ENCODE measurements around the gene USP6NL.

The USP6NL gene

DNA sequence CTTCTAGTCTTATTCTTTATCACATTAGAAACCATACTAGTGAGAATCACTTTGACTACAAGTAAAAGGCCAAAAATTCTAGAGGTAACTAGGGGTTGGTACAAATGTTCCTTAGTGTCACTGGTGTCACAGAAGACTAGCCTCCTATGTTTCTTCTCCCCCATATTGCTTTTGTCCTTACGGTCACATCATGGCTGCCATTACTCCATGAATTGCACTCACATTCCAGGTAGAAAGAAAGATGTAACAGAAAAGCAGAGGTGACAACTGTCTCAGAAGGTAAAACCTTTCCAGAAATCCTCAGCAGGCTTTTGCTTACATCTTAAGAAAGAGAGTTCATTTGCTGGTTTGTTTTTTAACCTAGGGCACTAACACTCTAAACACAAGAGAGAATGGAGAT is 42.9 kb downstream of the USP6NL start:
- no peak for DNase-seq (ENCODE audit: low read depth)
- no peak overlapping the region for H3K4me3 ChIP-seq (ENCODE audit: low read length)
- TF ChIP-seq, protein P1, sequence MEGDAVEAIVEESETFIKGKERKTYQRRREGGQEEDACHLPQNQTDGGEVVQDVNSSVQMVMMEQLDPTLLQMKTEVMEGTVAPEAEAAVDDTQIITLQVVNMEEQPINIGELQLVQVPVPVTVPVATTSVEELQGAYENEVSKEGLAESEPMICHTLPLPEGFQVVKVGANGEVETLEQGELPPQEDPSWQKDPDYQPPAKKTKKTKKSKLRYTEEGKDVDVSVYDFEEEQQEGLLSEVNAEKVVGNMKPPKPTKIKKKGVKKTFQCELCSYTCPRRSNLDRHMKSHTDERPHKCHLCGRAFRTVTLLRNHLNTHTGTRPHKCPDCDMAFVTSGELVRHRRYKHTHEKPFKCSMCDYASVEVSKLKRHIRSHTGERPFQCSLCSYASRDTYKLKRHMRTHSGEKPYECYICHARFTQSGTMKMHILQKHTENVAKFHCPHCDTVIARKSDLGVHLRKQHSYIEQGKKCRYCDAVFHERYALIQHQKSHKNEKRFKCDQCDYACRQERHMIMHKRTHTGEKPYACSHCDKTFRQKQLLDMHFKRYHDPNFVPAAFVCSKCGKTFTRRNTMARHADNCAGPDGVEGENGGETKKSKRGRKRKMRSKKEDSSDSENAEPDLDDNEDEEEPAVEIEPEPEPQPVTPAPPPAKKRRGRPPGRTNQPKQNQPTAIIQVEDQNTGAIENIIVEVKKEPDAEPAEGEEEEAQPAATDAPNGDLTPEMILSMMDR (IDR thresholded peaks at IDR 0.05; ENCODE audit: insufficient read depth, low read depth, low read length, missing control alignments), result no peak

GRCh38 chr10:11564741-11565140 is 46.7 kb downstream of the USP6NL start:
- TF ChIP-seq, protein P1 (IDR thresholded peaks at IDR 0.05; ENCODE audit: insufficient read depth, low read depth, low read length, missing control alignments), result no peak
- no peak overlapping the region for H3K4me3 ChIP-seq (ENCODE audit: low read length)
- DNase-seq (ENCODE audit: low read depth), result no peak

- DNase-seq (ENCODE audit: low read depth), result peak; percentile 17
Measured at GRCh38 chr10:11563936-11564335, 47.5 kb downstream of the USP6NL start.

GRCh38 chr10:11562888-11563287 is 48.6 kb downstream of the USP6NL start:
- TF ChIP-seq, protein P1 (IDR thresholded peaks at IDR 0.05; ENCODE audit: insufficient read depth, low read depth, low read length, missing control alignments), result no peak
- no peak for DNase-seq (ENCODE audit: low read depth)
- no peak overlapping the region for H3K4me3 ChIP-seq (ENCODE audit: low read length)

More at GRCh38 chr10:11563936-11564335, 47.5 kb downstream of the USP6NL start:
- no peak overlapping the region for H3K4me3 ChIP-seq (ENCODE audit: low read length)
- TF ChIP-seq, protein P1 (IDR thresholded peaks at IDR 0.05; ENCODE audit: insufficient read depth, low read depth, low read length, missing control alignments), result no peak

DNA sequence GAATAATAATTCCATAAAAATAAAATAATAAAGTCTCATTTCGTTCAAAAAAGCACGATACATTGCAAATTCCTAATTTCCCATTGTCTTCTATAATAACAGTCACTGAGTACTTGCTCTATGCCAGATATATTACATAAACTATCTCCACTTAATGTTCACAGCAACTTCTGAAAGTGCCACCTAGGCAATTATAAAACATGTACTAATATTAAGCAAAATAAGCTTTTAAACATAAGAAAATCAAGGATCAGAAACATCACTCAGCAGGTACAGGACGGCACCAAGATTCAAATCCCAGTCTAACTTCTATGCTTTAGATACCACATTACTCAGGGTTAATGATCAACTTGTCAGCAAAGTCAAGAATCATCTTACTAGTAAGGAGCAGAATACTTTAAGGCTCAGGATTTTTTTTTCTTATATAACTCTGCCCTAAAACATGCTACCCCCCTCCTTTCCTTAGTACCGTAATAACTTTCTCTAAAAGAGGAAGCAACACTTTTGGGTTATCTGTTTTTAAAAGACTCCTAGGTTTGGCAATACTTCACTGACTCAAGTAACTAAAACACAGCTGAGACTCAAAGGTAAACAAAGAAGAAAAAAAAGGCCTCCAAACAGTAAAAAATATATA is 51.3 kb downstream of the USP6NL start:
- H3K4me3 ChIP-seq (ENCODE audit: low read length), result no peak overlapping the region
- no peak for DNase-seq (ENCODE audit: low read depth)
- TF ChIP-seq, protein P1 (IDR thresholded peaks at IDR 0.05; ENCODE audit: insufficient read depth, low read depth, low read length, missing control alignments), result no peak

DNA sequence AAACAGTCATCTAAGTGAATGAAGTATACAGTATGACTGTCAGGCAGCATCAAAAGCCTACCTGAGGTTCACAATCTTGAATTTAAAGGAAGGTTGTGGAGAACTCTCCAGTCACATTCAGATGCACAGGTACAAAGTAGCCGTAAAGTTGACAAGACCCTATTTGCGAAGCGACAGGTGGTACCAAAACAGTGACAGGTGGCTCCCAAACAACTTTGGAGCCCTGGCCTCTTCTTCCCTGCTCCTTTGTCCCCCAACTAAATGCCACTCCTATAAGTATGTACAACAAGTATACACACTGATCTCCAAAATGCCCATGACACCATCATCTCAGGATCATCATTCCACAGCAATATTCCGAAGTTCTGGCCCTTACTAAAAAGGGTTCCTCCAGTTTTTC is 53.5 kb downstream of the USP6NL start:
- no peak for DNase-seq (ENCODE audit: low read depth)
- H3K4me3 ChIP-seq (ENCODE audit: low read length), result no peak overlapping the region
- TF ChIP-seq, protein P1 (IDR thresholded peaks at IDR 0.05; ENCODE audit: insufficient read depth, low read depth, low read length, missing control alignments), result no peak

DNA sequence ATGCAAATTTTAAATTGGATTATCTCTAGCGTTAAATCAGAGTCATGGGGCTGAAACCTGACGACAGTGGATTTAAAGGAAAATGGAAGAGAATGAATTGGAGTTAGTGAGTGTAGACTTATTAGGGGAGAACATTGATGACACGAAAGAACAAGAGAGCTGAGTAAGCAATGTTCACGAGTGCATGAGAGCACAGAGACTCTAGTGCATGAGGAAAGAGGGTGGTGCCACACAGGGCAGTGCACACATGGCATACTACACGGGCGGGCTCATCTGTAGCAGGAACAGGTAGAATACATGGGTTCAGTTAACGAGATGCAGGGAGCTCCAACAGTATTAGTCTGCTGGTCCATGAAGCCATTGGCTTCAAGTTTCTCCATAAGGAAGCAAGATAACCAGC is 53.9 kb downstream of the USP6NL start:
- H3K4me3 ChIP-seq (ENCODE audit: low read length), result no peak overlapping the region
- DNase-seq (ENCODE audit: low read depth), result no peak
- TF ChIP-seq, protein P1 (IDR thresholded peaks at IDR 0.05; ENCODE audit: insufficient read depth, low read depth, low read length, missing control alignments), result no peak

All from epithelial cell of esophagus (primary cell).